Right lobe of liver (tissue), 4 donors: Measurements from ENCODE around the gene ZNF805.

Source experiments
- CTCF ChIP-seq, 4 donors: fragments of 200-600 bp in 3 of 4; fragments of 450-650 bp in 1 of 4; IDR thresholded peaks; one replicate each; pipeline versions ENCODE4 v1.5.1 to v1.8.0; 2016 to 2022; ENCODE audit warnings: antibody characterized with exemption in 4 of 4, mild to moderate bottlenecking in 2 of 4
- POLR2A ChIP-seq: fragments of 450-650 bp; IDR thresholded peaks from one replicate; pipeline ENCODE4 v1.6.1; 2017; ENCODE audit warnings: antibody characterized with exemption, mild to moderate bottlenecking
- donor health status: DM: no; HTN: no; CAD: no.
- donor health status: DM: no; HTN: no; CAD: no.
- donor health status: DM: no; HTN: yes; CAD: no.

GRCh38 chr19:57248646-57249045 is 8.2 kb downstream of the ZNF805 start:
- TF ChIP-seq CTCF (IDR thresholded peaks at IDR 0.05) (no peak), POLR2A (no peak)
